GM23248 (cell line): ENCODE results near the gene SLC30A3. TPM values are rescaled to one million over a fixed set of nuclear protein-coding genes. Genes with fewer than 3 reads are reported as not detected.

Experiments
- DNase-seq: peaks from one replicate; pipeline ENCODE4 v3.0.0-alpha.2; 2015
- H2AFZ ChIP-seq: fragments of 200-600 bp; sonication (generic); 2 replicates; pipeline ENCODE4 v1.6.1; 2016; ENCODE audit warnings: antibody characterized with exemption
- H3F3A ChIP-seq: fragments of 200-600 bp; sonication (generic); 2 replicates; pipeline ENCODE4 v1.6.1; 2016; ENCODE audit warnings: mild to moderate bottlenecking, antibody characterized with exemption, mixed run types; ENCODE audit not compliant: insufficient read depth
- H3K27ac ChIP-seq: fragments of 200-600 bp; sonication (generic); 2 replicates; pipeline ENCODE4 v1.5.1; 2016; ENCODE audit warnings: mild to moderate bottlenecking
- H3K27me3 ChIP-seq: fragments of 200-600 bp; sonication (generic); replicated peaks from 2 replicates; pipeline ENCODE4 v1.6.1; 2016; ENCODE audit warnings: mild to moderate bottlenecking; ENCODE audit not compliant: insufficient read depth
- H3K36me3 ChIP-seq: fragments of 200-600 bp; sonication (generic); 2 replicates; pipeline ENCODE4 v1.6.1; 2016; ENCODE audit warnings: low read depth, mild to moderate bottlenecking
- H3K4me1 ChIP-seq: fragments of 200-600 bp; sonication (generic); 2 replicates; pipeline ENCODE4 v1.6.1; 2016; ENCODE audit warnings: mild to moderate bottlenecking; ENCODE audit not compliant: insufficient read depth
- H3K4me2 ChIP-seq: fragments of 200-600 bp; sonication (generic); one replicate; pipeline ENCODE4 v1.6.1; 2016; ENCODE audit warnings: mild to moderate bottlenecking; ENCODE audit not compliant: unreplicated experiment
- H3K4me3 ChIP-seq: fragments of 200-600 bp; sonication (generic); 2 replicates; pipeline ENCODE4 v1.5.1; 2016; ENCODE audit warnings: mild to moderate bottlenecking
- H3K79me2 ChIP-seq: fragments of 200-600 bp; sonication (generic); 2 replicates; pipeline ENCODE4 v1.6.1; 2016; ENCODE audit warnings: mild to moderate bottlenecking; ENCODE audit not compliant: insufficient read depth
- H3K9ac ChIP-seq: fragments of 200-600 bp; sonication (generic); 2 replicates; pipeline ENCODE4 v1.6.1; 2016; ENCODE audit warnings: mild to moderate bottlenecking
- H3K9me2 ChIP-seq: fragments of 200-600 bp; sonication (generic); 2 replicates; pipeline ENCODE4 v1.6.1; 2016; ENCODE audit warnings: mixed run types, mild to moderate bottlenecking, moderate library complexity; ENCODE audit not compliant: insufficient read depth
- H3K9me3 ChIP-seq: fragments of 200-600 bp; sonication (generic); one replicate; pipeline ENCODE4 v1.6.1; 2017; ENCODE audit warnings: low read depth
- H4K20me1 ChIP-seq: fragments of 200-600 bp; sonication (generic); 2 replicates; pipeline ENCODE4 v1.6.0; 2016; ENCODE audit not compliant: insufficient read depth
- EZH2 ChIP-seq: fragments of 200-600 bp; sonication (generic); IDR thresholded peaks from 2 replicates; pipeline ENCODE4 v1.6.1; 2018; ENCODE audit warnings: antibody characterized with exemption, mild to moderate bottlenecking; ENCODE audit not compliant: insufficient read depth, poor library complexity, severe bottlenecking
- EZH2phosphoT487 ChIP-seq: fragments of 200-600 bp; sonication (generic); IDR thresholded peaks from 2 replicates; pipeline ENCODE4 v1.6.1; 2018; ENCODE audit warnings: antibody characterized with exemption, moderate library complexity, mild to moderate bottlenecking, low read depth; ENCODE audit not compliant: insufficient read depth
- WGBS, 2 experiments: methylation state at CpG; one replicate each; pipeline ENCODE4 v1.1.6; 2015 to 2017; ENCODE audit warnings: low lambda C conversion rate in 2 of 2, low coverage in 1 of 2; ENCODE audit errors: missing lambda C conversion rate in 2 of 2; 5-methylcytosine and 5-hydroxymethylcytosine counted together
- in situ Hi-C: fragments of 300-500 bp; cut with MboI; formaldehyde crosslinking; loops from 2 replicates; pipeline ENCODE4 v1.15.0; 2020
- polyA plus RNA-seq: library from polyadenylated mRNA; unstranded; fragments of >200 nt; fragmentation: Nextera tagmentation; extraction: Ambion mirVana; gene quantifications from 2 replicates; pipeline ENCODE4 v1.2.1, GENCODE V29; 2016
- total RNA-seq: library from RNA; depleted of rRNA; stranded (reverse); fragments of >200 nt; shearing (Covaris generic); gene quantifications from 2 replicates; pipeline ENCODE4 v1.2.3, GENCODE V29; 2014

The SLC30A3 gene
- total and polyA plus RNA-seq, 2 experiments from 2014 or later, result not detected

- in situ Hi-C loops, result no loop called here
- DNase-seq, result no peak
- WGBS, 2 experiments, result 71 to 78% methylated on average over 16 to 18 of the region's 18 CpGs
These were observed 35.7 kb upstream of the SLC30A3 start for GRCh38 chr2:27298391-27299080.

GRCh38 chr2:27297195-27297594 lies 34.3 kb upstream of the SLC30A3 start:
- no peak for TF ChIP-seq EZH2phosphoT487
- TF ChIP-seq EZH2, result no peak
- Histone ChIP-seq H3K4me1 (peaks cover 13% of the 10 kb centered on the region), H3K36me3 (no peaks in the 10 kb centered on the region), H3K79me2 (no peaks in the 10 kb centered on the region), H3K9me3 (no peaks in the 10 kb centered on the region), H4K20me1 (no peaks in the 10 kb centered on the region), H3K27me3 (0 out of 2 replicates have a peak, but pooled peaks cover 3% of the 10 kb centered on the region), H3K9me2 (no peaks in the 10 kb centered on the region), H3K4me3 (no peak overlapping the region), H3K27ac (no peak overlapping the region), H3K9ac (no peak overlapping the region), H2AFZ (no peak overlapping the region), H3K4me2 (no peak overlapping the region), H3F3A (peaks cover 22% of the 10 kb centered on the region)
- in situ Hi-C loops, result no loop called here
- WGBS, 2 experiments, result 52 to 54% methylated on average over 3 of the region's 3 CpGs
- DNase-seq, result no peak

More at GRCh38 chr2:27298391-27299080, 35.7 kb upstream of the SLC30A3 start:
- no peaks in the 10 kb centered on the region for H3K36me3 ChIP-seq
- H3K9me2 ChIP-seq, result no peaks in the 10 kb centered on the region
- no peaks in the 10 kb centered on the region for H3K9me3 ChIP-seq
- H3K9ac ChIP-seq, result no peak overlapping the region
- H3K27ac ChIP-seq, result no peak overlapping the region
- no peak overlapping the region for H3K4me3 ChIP-seq
- H4K20me1 ChIP-seq, result no peaks in the 10 kb centered on the region
- peaks cover 8% of the 10 kb centered on the region for H3F3A ChIP-seq
- peaks cover 3% of the 10 kb centered on the region for H3K4me1 ChIP-seq
- H3K4me2 ChIP-seq, result no peak overlapping the region
- 0 out of 2 replicates have a peak, but pooled peaks cover 3% of the 10 kb centered on the region for H3K27me3 ChIP-seq
- H2AFZ ChIP-seq, result no peak overlapping the region
- TF ChIP-seq EZH2 (no peak), EZH2phosphoT487 (no peak)
- no peaks in the 10 kb centered on the region for H3K79me2 ChIP-seq

GRCh38 chr2:27296481-27296880 lies 33.6 kb upstream of the SLC30A3 start:
- 3 to 5% methylated on average over 4 of the region's 4 CpGs for WGBS, 2 experiments
- Histone ChIP-seq H3K27me3 (0 out of 2 replicates have a peak, but pooled peaks cover 3% of the 10 kb centered on the region), H3K9me3 (no peaks in the 10 kb centered on the region), H3F3A (peaks cover 22% of the 10 kb centered on the region), H3K27ac (no peak overlapping the region), H3K4me3 (no peak overlapping the region), H3K4me2 (no peak overlapping the region), H3K4me1 (peaks cover 13% of the 10 kb centered on the region), H3K9me2 (no peaks in the 10 kb centered on the region), H3K9ac (no peak overlapping the region), H4K20me1 (no peaks in the 10 kb centered on the region), H2AFZ (no peak overlapping the region), H3K36me3 (no peaks in the 10 kb centered on the region), H3K79me2 (no peaks in the 10 kb centered on the region)
- DNase-seq, result peak; percentile 47
- TF ChIP-seq EZH2phosphoT487 (no peak), EZH2 (no peak)
- in situ Hi-C loops, result no loop called here

GRCh38 chr2:27294928-27295327 lies 32.1 kb upstream of the SLC30A3 start:
- 72 to 79% methylated on average over 8 of the region's 8 CpGs for WGBS, 2 experiments
- in situ Hi-C loops, result no loop called here
- peaks cover 13% of the 10 kb centered on the region for H3K4me1 ChIP-seq
- no peak overlapping the region for H3K4me3 ChIP-seq
- H3K27ac ChIP-seq, result no peak overlapping the region
- no peaks in the 10 kb centered on the region for H3K79me2 ChIP-seq
- H2AFZ ChIP-seq, result no peak overlapping the region
- no peaks in the 10 kb centered on the region for H4K20me1 ChIP-seq
- 0 out of 2 replicates have a peak, but pooled peaks cover 3% of the 10 kb centered on the region for H3K27me3 ChIP-seq
- no peaks in the 10 kb centered on the region for H3K9me3 ChIP-seq
- DNase-seq, result no peak
- H3K9me2 ChIP-seq, result no peaks in the 10 kb centered on the region
- no peaks in the 10 kb centered on the region for H3K36me3 ChIP-seq
- H3F3A ChIP-seq, result peaks cover 22% of the 10 kb centered on the region
- TF ChIP-seq EZH2 (no peak), EZH2phosphoT487 (no peak)
- no peak overlapping the region for H3K9ac ChIP-seq
- H3K4me2 ChIP-seq, result no peak overlapping the region
